HEK293T (cell line): ENCODE results near the gene CFAP58.

Experiments used
- BHLHE40 ChIP-seq: fragments of 450-650 bp; IDR thresholded peaks from 2 replicates; pipeline ENCODE4 v1.6.1; 2016; ENCODE audit warnings: mild to moderate bottlenecking, moderate library complexity, borderline replicate concordance
- FOXA1 ChIP-seq: fragments of 450-650 bp; IDR thresholded peaks from 2 replicates; pipeline ENCODE4 v1.6.1; 2016; ENCODE audit warnings: mild to moderate bottlenecking
- FOXK2 ChIP-seq: fragments of 450-650 bp; IDR thresholded peaks from 2 replicates; pipeline ENCODE4 v1.6.1; 2016; ENCODE audit warnings: mild to moderate bottlenecking
- FOXM1 ChIP-seq: fragments of 450-650 bp; IDR thresholded peaks from 2 replicates; pipeline ENCODE4 v1.6.1; 2017; ENCODE audit warnings: mild to moderate bottlenecking, borderline replicate concordance
- LEF1 ChIP-seq: fragments of 450-650 bp; IDR thresholded peaks from 2 replicates; pipeline ENCODE4 v1.6.1; 2017; ENCODE audit warnings: mild to moderate bottlenecking, borderline replicate concordance
- SUZ12 ChIP-seq: fragments of 450-650 bp; IDR thresholded peaks from 2 replicates; pipeline ENCODE4 v1.6.1; 2016; ENCODE audit warnings: mild to moderate bottlenecking

- TF ChIP-seq FOXA1 (no peak), FOXM1 (no peak), BHLHE40 (no peak), LEF1 (no peak), FOXK2 (no peak), SUZ12 (no peak)
These were observed 96.9 kb downstream of the CFAP58 start for GRCh38 chr10:104450490-104450889.
